H9 (cell line): ENCODE results near the gene CAMK1G. TPM values are rescaled to one million over a fixed set of nuclear protein-coding genes. Genes with fewer than 3 reads are reported as not detected.

Experiments used
- DNase-seq: peaks from one replicate; pipeline ENCODE4 v3.0.0-alpha.2; 2017
- H2AFZ ChIP-seq: one replicate; pipeline ENCODE4 v1.6.1; 2013; ENCODE audit warnings: mild to moderate bottlenecking, low read length, control low read depth, moderate library complexity
- H2AK5ac ChIP-seq: 2 replicates; pipeline ENCODE4 v1.6.1; 2013; ENCODE audit warnings: low read length, control low read depth, mixed read lengths; ENCODE audit not compliant: insufficient read length
- H2BK120ac ChIP-seq: one replicate; pipeline ENCODE4 v1.6.1; 2013; ENCODE audit warnings: low read depth, mild to moderate bottlenecking, low read length, control low read depth, inconsistent platforms; ENCODE audit not compliant: poor library complexity, severe bottlenecking
- H2BK12ac ChIP-seq: 2 replicates; pipeline ENCODE4 v1.6.1; 2013; ENCODE audit warnings: low read length, control low read depth, mixed read lengths, low read depth; ENCODE audit not compliant: insufficient read length
- H2BK15ac ChIP-seq: 2 replicates; pipeline ENCODE4 v1.6.1; 2013; ENCODE audit warnings: low read depth, low read length, control low read depth
- H2BK20ac ChIP-seq: one replicate; pipeline ENCODE4 v1.6.1; 2013; ENCODE audit warnings: low read depth, mild to moderate bottlenecking, low read length, control low read depth, inconsistent platforms; ENCODE audit not compliant: poor library complexity, severe bottlenecking
- H2BK5ac ChIP-seq: 2 replicates; pipeline ENCODE4 v1.6.1; 2013; ENCODE audit warnings: low read length, control low read depth, mixed read lengths; ENCODE audit not compliant: insufficient read length
- H3K14ac ChIP-seq: 2 replicates; pipeline ENCODE4 v1.6.1; 2013; ENCODE audit warnings: low read length, control low read depth; ENCODE audit not compliant: insufficient read depth
- H3K18ac ChIP-seq: 2 replicates; pipeline ENCODE4 v1.6.1; 2013; ENCODE audit warnings: low read depth, mild to moderate bottlenecking, mixed read lengths, low read length, control low read depth; ENCODE audit not compliant: insufficient read length
- H3K23ac ChIP-seq: 2 replicates; pipeline ENCODE4 v1.6.1; 2013; ENCODE audit warnings: low read length, control low read depth, mixed read lengths, low read depth; ENCODE audit not compliant: insufficient read length
- H3K23me2 ChIP-seq: 2 replicates; pipeline ENCODE4 v1.6.1; 2013; ENCODE audit warnings: low read depth, mild to moderate bottlenecking, mixed read lengths, low read length, control low read depth; ENCODE audit not compliant: insufficient read length, poor library complexity, severe bottlenecking
- H3K27ac ChIP-seq: 2 replicates; pipeline ENCODE4 v1.5.1; 2013; ENCODE audit warnings: low read length, control low read depth, mixed read lengths, low read depth; ENCODE audit not compliant: insufficient read length
- H3K27me3 ChIP-seq: 2 replicates; pipeline ENCODE4 v1.6.1; 2013; ENCODE audit warnings: low read length, control low read depth, inconsistent platforms; ENCODE audit not compliant: insufficient read depth
- H3K4ac ChIP-seq: 2 replicates; pipeline ENCODE4 v1.6.1; 2013; ENCODE audit warnings: low read depth, mild to moderate bottlenecking, control low read depth, inconsistent platforms, low read length, moderate library complexity
- H3K4me1 ChIP-seq: 2 replicates; pipeline ENCODE4 v1.6.1; 2013; ENCODE audit warnings: low read length, control low read depth, inconsistent platforms; ENCODE audit not compliant: insufficient read depth
- H3K4me2 ChIP-seq: 2 replicates; pipeline ENCODE4 v1.6.1; 2013; ENCODE audit warnings: low read length, control low read depth, mixed read lengths; ENCODE audit not compliant: insufficient read length, insufficient read depth
- H3K56ac ChIP-seq: 2 replicates; pipeline ENCODE4 v1.6.1; 2013; ENCODE audit warnings: low read depth, mild to moderate bottlenecking, mixed read lengths, low read length, control low read depth; ENCODE audit not compliant: insufficient read length
- H3K79me1 ChIP-seq: 2 replicates; pipeline ENCODE4 v1.6.1; 2013; ENCODE audit warnings: low read depth, mild to moderate bottlenecking, moderate library complexity, low read length, control low read depth, inconsistent platforms; ENCODE audit not compliant: insufficient read depth, poor library complexity, severe bottlenecking
- H3K79me2 ChIP-seq: 2 replicates; pipeline ENCODE4 v1.6.1; 2013; ENCODE audit warnings: low read length, control low read depth, inconsistent platforms; ENCODE audit not compliant: insufficient read depth
- H3K9ac ChIP-seq: 2 replicates; pipeline ENCODE4 v1.6.1; 2013; ENCODE audit warnings: low read length, control low read depth, mixed read lengths; ENCODE audit not compliant: insufficient read length; ENCODE audit errors: extremely low read depth
- H3K9me3 ChIP-seq: one replicate; pipeline ENCODE4 v1.6.1; 2013; ENCODE audit warnings: low read depth, low read length, inconsistent platforms; ENCODE audit not compliant: control insufficient read depth
- H3T11ph ChIP-seq: one replicate; pipeline ENCODE4 v1.6.1; 2013; ENCODE audit warnings: mild to moderate bottlenecking, low read length, control low read depth, inconsistent platforms
- H4K20me1 ChIP-seq: one replicate; pipeline ENCODE4 v1.6.1; 2013; ENCODE audit not compliant: control insufficient read depth, insufficient read length, insufficient read depth
- H4K5ac ChIP-seq: 2 replicates; pipeline ENCODE4 v1.6.1; 2013; ENCODE audit warnings: low read depth, mild to moderate bottlenecking, mixed read lengths, low read length, control low read depth; ENCODE audit not compliant: insufficient read length
- H4K8ac ChIP-seq: replicated peaks from 2 replicates; pipeline ENCODE4 v1.6.1; 2013; ENCODE audit warnings: low read length, control low read depth, mixed read lengths, low read depth; ENCODE audit not compliant: insufficient read length
- H4K91ac ChIP-seq: 2 replicates; pipeline ENCODE4 v1.6.1; 2013; ENCODE audit warnings: low read depth, mild to moderate bottlenecking, moderate library complexity, mixed read lengths, low read length, control low read depth; ENCODE audit not compliant: insufficient read length
- H3K27ac Mint-ChIP-seq, 3 experiments: 2 replicates in 2 of 3; 3 replicates in 1 of 3; pipeline ENCODE4 v1.8.0; 2020 to 2021; ENCODE audit warnings: mixed read lengths in 3 of 3, mild to moderate bottlenecking in 1 of 3, moderate library complexity in 1 of 3
- H3K27me3 Mint-ChIP-seq: 2 replicates; pipeline ENCODE4 v1.8.0; 2021; ENCODE audit warnings: low read depth, mild to moderate bottlenecking, moderate library complexity, mixed read lengths
- H3K36me3 Mint-ChIP-seq, 3 experiments: 2 replicates in 2 of 3; 3 replicates in 1 of 3; pipeline ENCODE4 v1.8.0; 2020 to 2021; ENCODE audit warnings: low read depth in 3 of 3, mixed read lengths in 3 of 3; ENCODE audit not compliant: insufficient read depth in 1 of 3
- H3K4me1 Mint-ChIP-seq, 2 experiments: 2 replicates each; pipeline ENCODE4 v1.8.0; 2020; ENCODE audit warnings: mixed read lengths in 2 of 2
- H3K4me3 Mint-ChIP-seq, 2 experiments: 2 replicates in 1 of 2; 3 replicates in 1 of 2; pipeline ENCODE4 v1.8.0; 2020 to 2021; ENCODE audit warnings: mild to moderate bottlenecking in 2 of 2, mixed read lengths in 2 of 2, moderate library complexity in 1 of 2
- H3K9me3 Mint-ChIP-seq, 2 experiments: 2 replicates in 1 of 2; 3 replicates in 1 of 2; pipeline ENCODE4 v1.8.0; 2020; ENCODE audit warnings: mild to moderate bottlenecking in 2 of 2, mixed read lengths in 2 of 2, moderate library complexity in 1 of 2
- CTCF ChIP-seq: fragments of 200-600 bp; sonication (generic); conservative IDR thresholded peaks from 3 replicates; pipeline ENCODE4 v1.8.0; 2021; ENCODE audit warnings: antibody characterized with exemption, mild to moderate bottlenecking
- WGBS: extraction: QIAGEN DNeasy Blood & Tissue Kit; methylation state at CpG from one replicate; pipeline ENCODE4 v1.1.7; 2013; ENCODE audit warnings: missing lambda C conversion rate, low lambda C conversion rate, mixed read lengths; ENCODE audit not compliant: insufficient read length; ENCODE audit errors: extremely low coverage; 5-methylcytosine and 5-hydroxymethylcytosine counted together
- total RNA-seq: library from RNA; stranded (reverse); gene quantifications from 2 replicates; pipeline ENCODE4 v1.2.1, GENCODE V29; 2021

CAMK1G gene
- total RNA-seq, 1 experiment from 2014 or later = 0.28 TPM

GRCh38 chr1:209556162-209556690 lies 27.3 kb upstream of the CAMK1G start:
- Mint-ChIP-seq H3K4me3 (peak overlapping the region in 1 of 2 experiments; percentile 43; a peak in 1 of 5 replicates), H3K36me3 (no peaks in the 10 kb centered on the region), H3K9me3 (no peaks in the 10 kb centered on the region), H3K27me3 (peaks cover 6% of the 10 kb centered on the region), H3K4me1 (peaks cover 19 to 24% of the 10 kb centered on the region in 2 experiments), H3K27ac (peak overlapping the region in 2 of 3 experiments; percentile 90 to 95; a peak in 5 of 7 replicates)
- Histone ChIP-seq H3K18ac (no peak overlapping the region), H3K23ac (no peak overlapping the region), H2BK5ac (no peak overlapping the region), H3K79me1 (no peaks in the 10 kb centered on the region), H2AFZ (no peak overlapping the region), H3K23me2 (no peaks in the 10 kb centered on the region), H3K4me2 (no peak overlapping the region), H4K8ac (no peak overlapping the region), H2AK5ac (no peak overlapping the region), H2BK12ac (no peak overlapping the region), H3K14ac (no peak overlapping the region), H4K5ac (no peak overlapping the region), H3K4me1 (peaks cover 8% of the 10 kb centered on the region; the same call in 1 of the 2 replicates), H4K20me1 (no peaks in the 10 kb centered on the region), H3K27ac (no peak overlapping the region), H3T11ph (no peak overlapping the region), H4K91ac (no peak overlapping the region), H3K79me2 (no peaks in the 10 kb centered on the region), H2BK120ac (no peak overlapping the region), H3K27me3 (no peaks in the 10 kb centered on the region), H2BK20ac (no peak overlapping the region), H3K56ac (no peak overlapping the region), H3K9me3 (no peaks in the 10 kb centered on the region), H2BK15ac (no peak overlapping the region), H3K9ac (no peak overlapping the region), H3K4ac (no peak overlapping the region)
- TF ChIP-seq CTCF = no peak
- no peak for DNase-seq
- no CpG with 5 or more reads among the region's 1 CpG for WGBS
